Neutrophil (primary cell): ENCODE measurements around the gene ALDH16A1.

Experiments
- H3K27ac ChIP-seq: fragments of 200-600 bp; sonication (generic); 2 replicates; pipeline ENCODE4 v1.5.1; 2016; ENCODE audit warnings: mild to moderate bottlenecking, moderate library complexity
- H3K27me3 ChIP-seq: fragments of 200-600 bp; sonication (generic); 2 replicates; pipeline ENCODE4 v1.6.0; 2016; ENCODE audit warnings: mild to moderate bottlenecking
- H3K36me3 ChIP-seq: fragments of 200-600 bp; sonication (generic); 2 replicates; pipeline ENCODE4 v1.5.1; 2017
- H3K4me1 ChIP-seq, 2 experiments: fragments of 200-600 bp in 1 of 2; sonication (generic) in 1 of 2; 1 replicate in 1 of 2; 2 replicates in 1 of 2; pipeline versions ENCODE4 v1.5.1 to v1.6.1; 2013 to 2016; ENCODE audit warnings: low read depth in 1 of 2, low read length in 1 of 2, mild to moderate bottlenecking in 1 of 2, moderate library complexity in 1 of 2; ENCODE audit not compliant: control insufficient read depth in 1 of 2, insufficient read depth in 1 of 2
- H3K4me3 ChIP-seq, 2 experiments: fragments of 200-600 bp in 1 of 2; sonication (generic) in 1 of 2; 1 replicate in 1 of 2; 2 replicates in 1 of 2; pipeline ENCODE4 v1.5.1; 2013 to 2016; ENCODE audit warnings: low read depth in 1 of 2, low read length in 1 of 2, mild to moderate bottlenecking in 1 of 2, moderate library complexity in 1 of 2
- H3K9me3 ChIP-seq: fragments of 200-600 bp; sonication (generic); 2 replicates; pipeline ENCODE4 v1.5.1; 2016
- TF ChIP-seq, protein P1 (sequence below): fragments of 200-600 bp; sonication (generic); IDR thresholded peaks from 2 replicates; pipeline ENCODE4 v1.5.1; 2016; ENCODE audit warnings: antibody characterized with exemption

ALDH16A1 gene

DNA sequence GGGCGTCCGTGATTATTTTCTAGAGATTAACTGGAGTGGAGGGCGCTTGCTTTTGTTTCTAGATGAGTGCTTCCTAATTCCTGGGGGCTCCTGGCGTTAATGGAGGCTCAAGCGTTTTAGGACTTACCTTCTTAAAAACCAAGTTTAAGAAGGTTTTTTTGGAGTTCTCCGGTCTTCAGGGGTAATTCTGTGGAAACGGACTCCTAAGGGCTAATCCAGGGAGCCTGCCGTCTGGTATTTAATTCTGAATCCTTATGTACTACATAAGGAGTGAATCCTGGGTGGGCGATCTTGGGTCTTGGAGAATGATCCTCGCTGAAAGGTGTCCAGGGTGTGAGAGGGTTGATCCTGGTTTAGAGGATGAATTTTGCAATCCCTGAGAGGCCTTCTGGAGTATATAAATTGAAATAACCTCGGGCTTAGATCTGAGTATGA lies 43.6 kb downstream of the ALDH16A1 start:
- TF ChIP-seq, protein P1, sequence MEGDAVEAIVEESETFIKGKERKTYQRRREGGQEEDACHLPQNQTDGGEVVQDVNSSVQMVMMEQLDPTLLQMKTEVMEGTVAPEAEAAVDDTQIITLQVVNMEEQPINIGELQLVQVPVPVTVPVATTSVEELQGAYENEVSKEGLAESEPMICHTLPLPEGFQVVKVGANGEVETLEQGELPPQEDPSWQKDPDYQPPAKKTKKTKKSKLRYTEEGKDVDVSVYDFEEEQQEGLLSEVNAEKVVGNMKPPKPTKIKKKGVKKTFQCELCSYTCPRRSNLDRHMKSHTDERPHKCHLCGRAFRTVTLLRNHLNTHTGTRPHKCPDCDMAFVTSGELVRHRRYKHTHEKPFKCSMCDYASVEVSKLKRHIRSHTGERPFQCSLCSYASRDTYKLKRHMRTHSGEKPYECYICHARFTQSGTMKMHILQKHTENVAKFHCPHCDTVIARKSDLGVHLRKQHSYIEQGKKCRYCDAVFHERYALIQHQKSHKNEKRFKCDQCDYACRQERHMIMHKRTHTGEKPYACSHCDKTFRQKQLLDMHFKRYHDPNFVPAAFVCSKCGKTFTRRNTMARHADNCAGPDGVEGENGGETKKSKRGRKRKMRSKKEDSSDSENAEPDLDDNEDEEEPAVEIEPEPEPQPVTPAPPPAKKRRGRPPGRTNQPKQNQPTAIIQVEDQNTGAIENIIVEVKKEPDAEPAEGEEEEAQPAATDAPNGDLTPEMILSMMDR: no peak
- Histone ChIP-seq H3K4me3 (peak overlapping the region; percentile 85 to 93), H3K9me3 (no peaks in the 10 kb centered on the region), H3K4me1 (peaks cover 45 to 51% of the 10 kb centered on the region in 2 experiments), H3K36me3 (peaks cover 39% of the 10 kb centered on the region), H3K27me3 (peaks cover 7% of the 10 kb centered on the region), H3K27ac (peak overlapping the region; percentile 86)

DNA sequence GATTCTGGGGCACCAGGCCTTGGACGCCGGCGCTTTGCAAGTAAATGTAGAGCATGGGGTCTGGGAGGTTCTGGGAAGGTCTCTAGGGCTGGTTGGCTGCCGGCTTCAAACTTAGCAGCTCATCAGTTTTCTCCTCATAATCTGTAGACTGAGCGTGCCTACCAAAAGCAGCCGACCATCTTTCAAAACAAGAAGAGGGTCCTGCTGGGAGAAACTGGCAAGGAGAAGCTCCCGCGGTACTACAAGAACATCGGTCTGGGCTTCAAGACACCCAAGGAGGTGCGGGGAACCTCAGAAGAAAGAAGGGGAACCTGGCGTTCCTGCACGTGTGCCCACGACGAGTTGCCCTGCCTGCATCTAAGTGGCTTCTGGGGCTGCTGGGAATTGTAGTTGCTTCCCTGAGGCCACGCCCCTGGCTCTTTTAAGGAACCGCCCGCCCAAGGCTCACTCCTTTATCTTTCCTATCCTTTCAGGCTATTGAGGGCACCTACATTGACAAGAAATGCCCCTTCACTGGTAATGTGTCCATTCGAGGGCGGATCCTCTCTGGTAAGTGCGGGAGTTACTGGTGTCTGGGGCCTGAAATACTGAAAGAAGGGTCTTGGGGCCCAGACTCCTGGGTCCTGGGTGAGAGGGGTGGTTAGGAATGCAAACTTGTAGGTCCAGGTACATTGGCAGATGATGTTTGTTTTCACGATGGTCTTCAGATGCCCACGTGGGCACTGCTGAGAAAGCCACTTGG lies 44.2 kb downstream of the ALDH16A1 start:
- no peaks in the 10 kb centered on the region for H3K9me3 ChIP-seq
- peaks cover 45 to 53% of the 10 kb centered on the region in 2 experiments for H3K4me1 ChIP-seq
- peak overlapping the region; percentile 85 to 93 for H3K4me3 ChIP-seq
- TF ChIP-seq, protein P1: no peak
- peak overlapping the region; percentile 86 for H3K27ac ChIP-seq
- H3K27me3 ChIP-seq: peaks cover 7% of the 10 kb centered on the region
- peaks cover 33% of the 10 kb centered on the region for H3K36me3 ChIP-seq

DNA sequence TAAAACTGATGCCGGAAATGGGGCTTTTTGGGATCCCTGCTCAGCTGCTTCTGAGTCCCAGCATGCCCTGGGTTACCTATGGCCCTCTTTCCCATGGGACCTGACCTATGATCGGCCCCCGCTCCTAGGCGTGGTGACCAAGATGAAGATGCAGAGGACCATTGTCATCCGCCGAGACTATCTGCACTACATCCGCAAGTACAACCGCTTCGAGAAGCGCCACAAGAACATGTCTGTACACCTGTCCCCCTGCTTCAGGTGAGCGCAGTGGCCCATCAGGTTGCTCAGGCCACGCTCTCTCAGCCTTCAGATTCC lies 44.7 kb downstream of the ALDH16A1 start:
- Histone ChIP-seq H3K27ac (peak overlapping the region; percentile 86), H3K4me1 (peaks cover 45 to 53% of the 10 kb centered on the region in 2 experiments), H3K9me3 (no peaks in the 10 kb centered on the region), H3K4me3 (no peak overlapping the region), H3K36me3 (peaks cover 27% of the 10 kb centered on the region), H3K27me3 (peaks cover 7% of the 10 kb centered on the region)
- TF ChIP-seq, protein P1: no peak

DNA sequence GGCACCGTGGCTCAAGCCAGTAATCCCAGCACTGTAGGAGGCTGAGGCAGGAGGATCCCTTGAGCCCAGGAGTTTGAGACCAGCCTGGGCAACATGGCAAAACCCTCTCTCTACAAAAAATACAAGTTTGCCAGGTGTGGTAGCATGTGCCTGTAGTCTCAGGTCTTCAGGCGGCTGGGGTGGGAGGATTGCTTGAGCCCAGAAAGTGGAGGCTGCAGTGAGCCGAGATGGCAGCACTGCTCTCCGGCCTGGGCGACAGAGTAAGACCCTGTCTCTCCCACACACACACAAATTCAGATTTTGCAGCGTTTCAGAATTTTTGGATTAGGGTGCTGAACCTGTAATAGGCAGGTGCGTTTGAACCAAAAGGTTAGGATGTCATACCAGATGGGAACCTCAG lies 45.5 kb downstream of the ALDH16A1 start:
- Histone ChIP-seq H3K9me3 (no peaks in the 10 kb centered on the region), H3K27ac (no peak overlapping the region), H3K4me1 (peaks cover 45 to 53% of the 10 kb centered on the region in 2 experiments), H3K4me3 (no peak overlapping the region), H3K27me3 (peaks cover 7% of the 10 kb centered on the region), H3K36me3 (peaks cover 25% of the 10 kb centered on the region)
- TF ChIP-seq, protein P1: no peak

DNA sequence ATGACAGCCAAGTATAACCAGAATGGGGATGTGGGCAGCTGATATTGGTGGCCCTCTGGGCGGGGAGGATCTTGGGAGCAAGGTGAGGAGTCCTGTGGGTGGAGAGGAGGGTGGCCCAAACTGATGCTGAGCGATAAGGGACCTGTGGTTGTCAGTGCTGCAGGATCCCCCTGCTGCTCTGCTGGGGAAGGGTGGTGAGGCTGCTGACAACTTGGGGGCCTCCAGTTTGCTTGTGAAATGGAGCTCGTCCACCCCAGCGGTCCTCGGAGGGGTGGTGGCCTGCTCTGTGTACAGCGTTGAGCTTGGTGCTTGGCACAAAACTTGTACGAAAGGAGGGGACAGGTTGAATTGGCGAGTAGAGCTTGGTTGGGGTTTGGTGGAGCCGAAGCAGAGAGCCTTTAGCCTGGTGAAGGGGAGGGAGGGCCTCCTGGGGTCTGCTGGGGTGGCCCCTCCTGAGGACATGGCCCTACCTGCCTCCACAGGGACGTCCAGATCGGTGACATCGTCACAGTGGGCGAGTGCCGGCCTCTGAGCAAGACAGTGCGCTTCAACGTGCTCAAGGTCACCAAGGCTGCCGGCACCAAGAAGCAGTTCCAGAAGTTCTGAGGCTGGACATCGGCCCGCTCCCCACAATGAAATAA lies 46.1 kb downstream of the ALDH16A1 start:
- Histone ChIP-seq H3K4me1 (peaks cover 45 to 53% of the 10 kb centered on the region in 2 experiments), H3K27ac (peak overlapping the region; percentile 75), H3K27me3 (peaks cover 7% of the 10 kb centered on the region), H3K9me3 (no peaks in the 10 kb centered on the region), H3K36me3 (peaks cover 25% of the 10 kb centered on the region), H3K4me3 (no peak overlapping the region)
- TF ChIP-seq, protein P1: no peak
